SK-N-SH (cell line): Measurements from ENCODE around the gene MINDY4. TPM values are rescaled to one million over a fixed set of nuclear protein-coding genes. Genes with fewer than 3 reads are reported as not detected.

ENCODE experiments used
- CTCF ChIA-PET: fragments of 300-600, 350-600 bp; formaldehyde crosslinking; extraction: SDS; loops from one replicate; lab custom pipeline; 2021; lab: Yijun Ruan, JAX
- POLR2A ChIA-PET: fragments of 350-600 bp; sonication (Branson Sonifier 250); formaldehyde crosslinking; extraction: SDS; loops from one replicate; lab custom pipeline; 2020; ENCODE audit warnings: antibody characterized with exemption, inconsistent platforms; lab: Yijun Ruan, JAX
- DNase-seq: peaks from one replicate; pipeline ENCODE4 v3.0.0; 2012
- H2AFZ ChIP-seq: fragments of 200-600 bp; sonication (generic); 2 replicates; pipeline ENCODE4 v1.8.1; 2016; ENCODE audit warnings: antibody characterized with exemption, mild to moderate bottlenecking, low read depth
- H3F3A ChIP-seq: fragments of 200-600 bp; sonication (generic); replicated peaks from 2 replicates; pipeline ENCODE3; 2016; ENCODE audit warnings: antibody characterized with exemption, mild to moderate bottlenecking; ENCODE audit not compliant: insufficient read depth
- H3K27ac ChIP-seq, 2 experiments: fragments of 200-500 bp in 1 of 2; fragments of 200-600 bp in 1 of 2; sonication (Bioruptor generic) in 1 of 2; sonication (generic), shearing (Covaris generic) in 1 of 2; 2 replicates each; pipeline versions ENCODE4 v1.5.1 to v1.6.1; 2014 to 2016; ENCODE audit warnings: low read depth in 2 of 2, inconsistent platforms in 1 of 2, low read length in 1 of 2, mild to moderate bottlenecking in 1 of 2, mixed read lengths in 1 of 2
- H3K27me3 ChIP-seq: fragments of 200-600 bp; sonication (generic), shearing (Covaris generic); 2 replicates; pipeline ENCODE4 v1.6.1; 2016; ENCODE audit warnings: mixed run types; ENCODE audit not compliant: insufficient read depth
- H3K36me3 ChIP-seq, 2 experiments: fragments of 200-500 bp in 1 of 2; fragments of 200-600 bp in 1 of 2; sonication (Bioruptor generic) in 1 of 2; sonication (generic) in 1 of 2; replicated peaks in 1 of 2; 2 replicates each; pipeline versions ENCODE3 to v1.5.1; 2014 to 2016; ENCODE audit warnings: low read length in 1 of 2, mild to moderate bottlenecking in 1 of 2; ENCODE audit not compliant: insufficient read depth in 2 of 2, control insufficient read depth in 1 of 2
- H3K4me1 ChIP-seq, 2 experiments: fragments of 200-500 bp in 1 of 2; fragments of 200-600 bp in 1 of 2; sonication (Bioruptor generic) in 1 of 2; sonication (generic), shearing (Covaris generic) in 1 of 2; 2 replicates each; pipeline versions ENCODE4 v1.5.1 to v1.6.1; 2014 to 2016; ENCODE audit warnings: low read depth in 1 of 2, low read length in 1 of 2, mixed run types in 1 of 2; ENCODE audit not compliant: insufficient read depth in 2 of 2, control insufficient read depth in 1 of 2
- H3K4me2 ChIP-seq: fragments of 200-600 bp; sonication (generic), shearing (Covaris generic); 2 replicates; pipeline ENCODE4 v1.6.1; 2017; ENCODE audit warnings: mixed run types
- H3K4me3 ChIP-seq, 2 experiments: fragments of 200-500 bp in 1 of 2; fragments of 200-600 bp in 1 of 2; sonication (Bioruptor generic) in 1 of 2; sonication (generic), shearing (Covaris generic) in 1 of 2; 2 replicates each; pipeline versions ENCODE4 v1.5.1 to v1.8.1; 2014 to 2016; ENCODE audit warnings: low read depth in 2 of 2, inconsistent platforms in 1 of 2, low read length in 1 of 2, mild to moderate bottlenecking in 1 of 2, mixed read lengths in 1 of 2, moderate library complexity in 1 of 2
- H3K79me2 ChIP-seq: fragments of 200-600 bp; sonication (generic); 2 replicates; pipeline ENCODE4 v1.8.1; 2017; ENCODE audit warnings: mild to moderate bottlenecking; ENCODE audit not compliant: insufficient read depth
- H3K9ac ChIP-seq: fragments of 200-600 bp; sonication (generic); 2 replicates; pipeline ENCODE4 v1.6.1; 2017; ENCODE audit warnings: mixed run types
- H3K9me2 ChIP-seq: fragments of 200-600 bp; sonication (generic); 2 replicates; pipeline ENCODE4 v1.6.1; 2017; ENCODE audit warnings: mixed run types
- H3K9me3 ChIP-seq: fragments of 200-600 bp; sonication (generic); 2 replicates; pipeline ENCODE4 v1.6.1; 2017; ENCODE audit warnings: mixed run types, mild to moderate bottlenecking, moderate library complexity
- H4K20me1 ChIP-seq: fragments of 200-600 bp; sonication (generic); 2 replicates; pipeline ENCODE4 v1.6.1; 2017; ENCODE audit warnings: mild to moderate bottlenecking, mixed run types; ENCODE audit not compliant: insufficient read depth
- FOXJ3 ChIP-seq: sonication (generic); formaldehyde crosslinking; IDR thresholded peaks from 2 replicates; pipeline ENCODE4 v1.5.1; 2020; ENCODE audit warnings: mild to moderate bottlenecking, missing genetic modification reagents
- GABPA ChIP-seq: IDR thresholded peaks from 2 replicates; pipeline ENCODE4 v1.4.0; 2012; ENCODE audit warnings: low read depth, mild to moderate bottlenecking
- GATA2 ChIP-seq: sonication (generic); formaldehyde crosslinking; IDR thresholded peaks from 2 replicates; pipeline ENCODE4 v1.5.0; 2020; ENCODE audit warnings: mild to moderate bottlenecking, missing genetic modification reagents
- MXI1 ChIP-seq: IDR thresholded peaks from 2 replicates; pipeline ENCODE4 v1.6.1; 2012; ENCODE audit warnings: mild to moderate bottlenecking, low read depth, low read length, improper control_type of control experiment
- RFX5 ChIP-seq: IDR thresholded peaks from 2 replicates; pipeline ENCODE4 v1.6.1; 2012; ENCODE audit warnings: mild to moderate bottlenecking, improper control_type of control experiment, low read length
- SIN3A ChIP-seq: IDR thresholded peaks from 2 replicates; pipeline ENCODE4 v1.6.1; 2012; ENCODE audit warnings: low read depth, mild to moderate bottlenecking, low read length, moderate library complexity, borderline replicate concordance
- TAF1 ChIP-seq: IDR thresholded peaks from 2 replicates; pipeline ENCODE4 v1.6.1; 2012; ENCODE audit warnings: low read depth, mild to moderate bottlenecking, low read length, moderate library complexity, borderline replicate concordance
- TCF12 ChIP-seq: IDR thresholded peaks from 2 replicates; pipeline ENCODE4 v1.4.0; 2012
- USF2 ChIP-seq: fragments of 150-350 bp; IDR thresholded peaks from 2 replicates; pipeline ENCODE4 v1.6.1; 2017; ENCODE audit warnings: antibody characterized with exemption, low read length, low read depth, borderline replicate concordance
- ZBTB33 ChIP-seq: IDR thresholded peaks from 2 replicates; pipeline ENCODE4 v1.4.0; 2012; ENCODE audit warnings: low read depth, borderline replicate concordance
- WGBS: methylation state at CpG from one replicate; pipeline ENCODE4 v1.1.6; 2017; ENCODE audit warnings: low lambda C conversion rate; 5-methylcytosine and 5-hydroxymethylcytosine counted together
- polyA plus RNA-seq, 3 experiments: library from polyadenylated mRNA; depleted of rRNA; stranded (reverse); fragments of >200 nt; gene quantifications; 2 replicates each; pipeline ENCODE4 v1.2.3, GENCODE V29; 2012

MINDY4 gene
- polyA plus RNA-seq, 1 of the 3 experiments (the other 2 are of a cell fraction): 1.8 TPM

- Histone ChIP-seq H3F3A (peaks cover 6% of the 10 kb centered on the region), H3K4me1 (no peaks in the 10 kb centered on the region; a peak in 1 of 4 replicates), H2AFZ (no peak overlapping the region), H3K9ac (no peak overlapping the region), H3K4me2 (no peak overlapping the region), H4K20me1 (no peaks in the 10 kb centered on the region), H3K9me2 (no peaks in the 10 kb centered on the region), H3K27ac (no peak overlapping the region), H3K4me3 (no peak overlapping the region), H3K27me3 (no peaks in the 10 kb centered on the region), H3K9me3 (no peaks in the 10 kb centered on the region), H3K36me3 (peaks cover 0 to 2% of the 10 kb centered on the region in 2 experiments), H3K79me2 (no peaks in the 10 kb centered on the region)
- CTCF ChIA-PET: interaction anchor here (0.7 to 1.8 kb wide), 9 partner anchors 10 to 308 kb away, joined by 3 to 13 read pairs (median 3); no protein-coding TSS in a partner anchor
- POLR2A ChIA-PET: no interaction called here
- no peak for DNase-seq
- 90% methylated on average over 4 of the region's 4 CpGs for WGBS
- no peak for TF ChIP-seq USF2
- no peak for TF ChIP-seq FOXJ3 (CRISPR knock-in tag)
- no peak for TF ChIP-seq TAF1
- no peak for TF ChIP-seq ZBTB33
- no peak for TF ChIP-seq SIN3A
- TF ChIP-seq GATA2 (CRISPR knock-in tag): no peak
- no peak for TF ChIP-seq TCF12
- TF ChIP-seq GABPA: no peak
- TF ChIP-seq RFX5: no peak
Observed at GRCh38 chr7:30814700-30815387, 43.6 kb downstream of the MINDY4 start.

- Histone ChIP-seq H4K20me1 (no peaks in the 10 kb centered on the region), H3K79me2 (no peaks in the 10 kb centered on the region), H3F3A (peaks cover 6% of the 10 kb centered on the region), H2AFZ (no peak overlapping the region), H3K4me3 (no peak overlapping the region), H3K36me3 (peaks cover 0 to 2% of the 10 kb centered on the region in 2 experiments), H3K9ac (no peak overlapping the region), H3K27ac (no peak overlapping the region), H3K9me2 (no peaks in the 10 kb centered on the region), H3K9me3 (no peaks in the 10 kb centered on the region), H3K4me1 (no peaks in the 10 kb centered on the region; a peak in 1 of 4 replicates), H3K4me2 (no peak overlapping the region), H3K27me3 (no peaks in the 10 kb centered on the region)
- TF ChIP-seq MXI1 (no peak), GATA2 (CRISPR knock-in tag) (no peak), TAF1 (no peak), TCF12 (no peak)
- DNase-seq: no peak
- CTCF ChIA-PET: interaction anchor here (0.8 to 1.9 kb wide), 5 partner anchors 10 to 319 kb away, joined by 3 to 10 read pairs (median 4); no protein-coding TSS in a partner anchor
- 87% methylated on average over 3 of the region's 3 CpGs for WGBS
- POLR2A ChIA-PET: no interaction called here
Observed at GRCh38 chr7:30815388-30815854, 44.2 kb downstream of the MINDY4 start.
